PC-3 (cell line): ENCODE data around the gene NATD1. TPM values are rescaled to one million over a fixed set of nuclear protein-coding genes. Genes with fewer than 3 reads are reported as not detected.

ENCODE experiments used
- ATAC-seq: fragments of 200-7000 bp; cut with Tn5 transposase; 2 replicates; pipeline ENCODE4 v1.9.1; 2020; ENCODE audit warnings: mild to moderate bottlenecking, moderate library complexity
- BruUV-seq: library from RNA; stranded (reverse); fragments of 400-500 nt; replicated peaks from 2 replicates; lab custom pipeline; 2021; lab: Mats Ljungman, UMichigan
- CTCF ChIA-PET: fragments of 300-600 bp; sonication (Branson Sonifier 250); formaldehyde crosslinking; loops from one replicate; lab custom pipeline; 2022; ENCODE audit warnings: antibody characterized with exemption; lab: Charles Lee
- POLR2A ChIA-PET: fragments of 300-600 bp; sonication (Branson Sonifier 250); formaldehyde crosslinking; loops from one replicate; lab custom pipeline; 2022; ENCODE audit warnings: antibody characterized with exemption; ENCODE audit not compliant: unreplicated experiment; lab: Charles Lee
- DNase-seq: peaks from one replicate; pipeline ENCODE4 v3.0.0-alpha.2; 2015
- H2AFZ ChIP-seq: fragments of 300-600 bp; sonication (generic); 2 replicates; pipeline ENCODE4 v1.6.0; 2016; ENCODE audit warnings: antibody characterized with exemption, low read length
- H3F3A ChIP-seq: fragments of 300-600 bp; sonication (generic); one replicate; pipeline ENCODE4 v1.6.0; 2017; ENCODE audit warnings: antibody characterized with exemption, low read length, control low read depth, mild to moderate bottlenecking; ENCODE audit not compliant: unreplicated experiment
- H3K27ac ChIP-seq: fragments of 300-600 bp; sonication (generic); 2 replicates; pipeline ENCODE4 v1.5.1; 2016; ENCODE audit warnings: mild to moderate bottlenecking, low read length
- H3K27me3 ChIP-seq: fragments of 300-600 bp; sonication (generic); 2 replicates; pipeline ENCODE4 v1.6.1; 2016; ENCODE audit warnings: low read length, mixed read lengths
- H3K36me3 ChIP-seq: fragments of 300-600 bp; sonication (generic); 2 replicates; pipeline ENCODE4 v1.6.1; 2016; ENCODE audit warnings: low read depth, mixed run types, low read length, mixed read lengths
- H3K4me1 ChIP-seq: fragments of 300-600 bp; sonication (generic); 2 replicates; pipeline ENCODE4 v1.5.1; 2016; ENCODE audit warnings: low read length; ENCODE audit not compliant: insufficient read depth
- H3K4me2 ChIP-seq: fragments of 300-600 bp; sonication (generic); 2 replicates; pipeline ENCODE4 v1.6.0; 2016; ENCODE audit warnings: low read length
- H3K4me3 ChIP-seq: fragments of 300-600 bp; sonication (generic); 2 replicates; pipeline ENCODE4 v1.5.1; 2016; ENCODE audit warnings: mild to moderate bottlenecking, low read length, mixed read lengths
- H3K79me2 ChIP-seq: fragments of 300-600 bp; sonication (generic); 2 replicates; pipeline ENCODE4 v1.6.1; 2017; ENCODE audit warnings: low read length, mixed read lengths
- H3K9ac ChIP-seq: fragments of 300-600 bp; sonication (generic); 2 replicates; pipeline ENCODE4 v1.6.0; 2016; ENCODE audit warnings: mild to moderate bottlenecking, low read length
- H3K9me2 ChIP-seq: fragments of 300-600 bp; sonication (generic); replicated peaks from 2 replicates; pipeline ENCODE4 v1.6.1; 2016; ENCODE audit warnings: mixed run types, low read length, mixed read lengths
- H3K9me3 ChIP-seq: fragments of 300-600 bp; sonication (generic); 2 replicates; pipeline ENCODE4 v1.6.1; 2016; ENCODE audit warnings: low read length, mixed read lengths
- H4K20me1 ChIP-seq: fragments of 300-600 bp; sonication (generic); 2 replicates; pipeline ENCODE4 v1.6.1; 2016; ENCODE audit warnings: low read length, mixed read lengths
- CTCF ChIP-seq: fragments of 300-600 bp; sonication (generic); conservative IDR thresholded peaks from 2 replicates; pipeline ENCODE4 v1.5.1; 2017; ENCODE audit warnings: antibody characterized with exemption, low read depth, mild to moderate bottlenecking, low read length
- EZH2 ChIP-seq: fragments of 300-600 bp; sonication (generic); IDR thresholded peaks from one replicate; pipeline ENCODE4 v1.6.1; 2017; ENCODE audit warnings: antibody characterized with exemption, mild to moderate bottlenecking, low read length; ENCODE audit not compliant: unreplicated experiment
- EZH2phosphoT487 ChIP-seq: fragments of 300-600 bp; sonication (generic); IDR thresholded peaks from 2 replicates; pipeline ENCODE4 v1.6.1; 2018; ENCODE audit warnings: mild to moderate bottlenecking, antibody characterized with exemption, low read length, borderline replicate concordance
- intact Hi-C: fragments of 100-400 bp; cut with micrococcal nuclease; formaldehyde crosslinking; loops from 2 replicates; pipeline ENCODE4 v1.9.0; 2023
- total RNA-seq: library from RNA; depleted of rRNA; stranded (reverse); fragments of >200 nt; gene quantifications from 2 replicates; pipeline ENCODE4 v1.2.3, GENCODE V29; 2014

NATD1 gene
- total RNA-seq, 1 experiment from 2014 or later, result 0.73 TPM

GRCh38 chr17:21284319-21285163 is 31.3 kb upstream of the NATD1 start, which contains the start of gene MAP2K3:
Gene MAP2K3, plus strand, starts transcription at chr17:21284711. Its CDS starts 210 bp downstream, at chr17:21284921.
- Histone ChIP-seq H4K20me1 (peaks cover 35% of the 10 kb centered on the region), H3K4me3 (peak within 1 kb of the TSS; percentile 87), H3K79me2 (peaks cover 48% of the 10 kb centered on the region), H3K9me2 (no peaks in the 10 kb centered on the region), H3K4me1 (peaks cover 50% of the 10 kb centered on the region), H3K9me3 (no peaks in the 10 kb centered on the region), H3K9ac (peak within 1 kb of the TSS; percentile 89), H3K27me3 (no peaks in the 10 kb centered on the region), H3F3A (no peaks in the 10 kb centered on the region), H2AFZ (peak within 1 kb of the TSS; percentile 82), H3K27ac (peak within 1 kb of the TSS; percentile 96), H3K36me3 (no peaks in the 10 kb centered on the region), H3K4me2 (peak within 1 kb of the TSS; percentile 92)
- intact Hi-C loops, result no loop called here
- POLR2A ChIA-PET, result no interaction called here
- ATAC-seq, result peak; percentile 62
- no TSS peak for BruUV-seq
- TF ChIP-seq CTCF (no peak), EZH2 (no peak), EZH2phosphoT487 (no peak)
- CTCF ChIA-PET, result interaction anchor here (0.6 kb wide), 1 partner anchor 173 kb away, joined by 13 read pairs; no protein-coding TSS in a partner anchor
- DNase-seq, result peak; percentile 99

- H3K9ac ChIP-seq, result peak overlapping the region; percentile 30
- TF ChIP-seq EZH2, result no peak
- no peaks in the 10 kb centered on the region for H3K27me3 ChIP-seq
- no peak overlapping the region for H3K27ac ChIP-seq
- no TSS peak for BruUV-seq
- H3K36me3 ChIP-seq, result no peaks in the 10 kb centered on the region
- ChIA-PET CTCF (no interaction called here), POLR2A (no interaction called here)
- H3K9me3 ChIP-seq, result no peaks in the 10 kb centered on the region
- peaks cover 26% of the 10 kb centered on the region for H4K20me1 ChIP-seq
- ATAC-seq, result peak; percentile 0
- peaks cover 42% of the 10 kb centered on the region for H3K4me1 ChIP-seq
- H3K79me2 ChIP-seq, result peaks cover 40% of the 10 kb centered on the region
- peak overlapping the region; percentile 87 for H3K4me3 ChIP-seq
- peak overlapping the region; percentile 82 for H2AFZ ChIP-seq
- no peaks in the 10 kb centered on the region for H3F3A ChIP-seq
- DNase-seq, result peak; percentile 63
- no peaks in the 10 kb centered on the region for H3K9me2 ChIP-seq
- peak overlapping the region; percentile 87 for H3K4me2 ChIP-seq
- intact Hi-C loops, result no loop called here
These were observed 30.5 kb upstream of the NATD1 start for GRCh38 chr17:21283482-21284318.

GRCh38 chr17:21282850-21283249 is 29.6 kb upstream of the NATD1 start:
- ATAC-seq (no peak), DNase-seq (no peak)
- TF ChIP-seq EZH2, result no peak
- no peak for TF ChIP-seq EZH2phosphoT487
- TF ChIP-seq CTCF, result no peak
- Histone ChIP-seq H3K9ac (no peak overlapping the region), H2AFZ (no peak overlapping the region), H3K4me3 (no peak overlapping the region), H3K9me2 (no peaks in the 10 kb centered on the region), H3K4me1 (peaks cover 34% of the 10 kb centered on the region), H3K4me2 (no peak overlapping the region), H3K36me3 (no peaks in the 10 kb centered on the region), H3K27ac (no peak overlapping the region), H3K27me3 (no peaks in the 10 kb centered on the region), H3K79me2 (peaks cover 32% of the 10 kb centered on the region), H4K20me1 (peaks cover 19% of the 10 kb centered on the region), H3K9me3 (no peaks in the 10 kb centered on the region), H3F3A (no peaks in the 10 kb centered on the region)
- POLR2A ChIA-PET, result no interaction called here
- BruUV-seq, result no TSS peak
- CTCF ChIA-PET, result no interaction called here
- intact Hi-C loops, result no loop called here
